Medulla oblongata (tissue), 1 donor: ENCODE measurements around the gene CA9.

Experiments used
- DNase-seq: peaks from one replicate; pipeline ENCODE4 v3.0.0-alpha.2; 2015; ENCODE audit errors: extremely low spot score

The CA9 gene

DNA sequence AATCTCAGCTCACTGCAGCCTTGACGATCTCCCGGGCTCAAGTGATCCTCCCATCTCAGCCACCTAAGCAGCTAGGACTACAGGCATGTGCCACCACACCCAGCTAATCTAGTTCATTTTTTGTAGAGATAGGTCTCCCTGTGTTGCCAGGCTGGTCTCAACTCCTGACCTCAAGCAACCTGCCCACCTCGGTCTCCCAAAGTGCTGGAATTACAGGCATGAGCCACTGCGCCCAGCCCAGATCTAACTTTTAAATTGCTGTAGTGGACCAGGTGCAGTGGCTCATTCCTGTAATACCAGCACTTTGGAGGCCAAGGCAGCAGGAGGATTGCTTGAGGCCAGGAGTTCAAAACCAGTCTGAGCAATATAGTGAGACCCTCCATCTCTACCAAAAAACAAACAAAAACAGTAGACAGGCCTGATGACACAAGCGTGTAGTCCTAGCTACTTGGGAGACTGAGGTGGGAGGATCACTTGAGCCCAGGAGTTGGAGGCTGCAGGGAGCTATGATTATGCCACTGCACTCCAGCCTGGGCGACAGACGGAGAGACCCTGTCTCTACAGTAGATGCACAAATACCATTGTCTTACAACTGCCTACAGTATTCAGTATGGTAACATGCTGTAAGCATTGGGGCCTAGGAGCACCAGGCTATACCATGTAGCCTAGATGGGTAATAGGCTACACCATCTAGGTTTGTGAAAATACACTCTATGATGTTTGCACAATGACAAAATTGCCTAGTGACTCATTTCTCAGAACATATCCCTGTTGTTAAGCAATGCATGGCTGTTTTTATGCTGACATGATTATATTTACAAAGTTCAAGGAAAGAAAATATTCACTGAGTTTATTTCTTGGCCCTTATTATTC lies 21.5 kb upstream of the CA9 start:
- DNase-seq: no peak

DNA sequence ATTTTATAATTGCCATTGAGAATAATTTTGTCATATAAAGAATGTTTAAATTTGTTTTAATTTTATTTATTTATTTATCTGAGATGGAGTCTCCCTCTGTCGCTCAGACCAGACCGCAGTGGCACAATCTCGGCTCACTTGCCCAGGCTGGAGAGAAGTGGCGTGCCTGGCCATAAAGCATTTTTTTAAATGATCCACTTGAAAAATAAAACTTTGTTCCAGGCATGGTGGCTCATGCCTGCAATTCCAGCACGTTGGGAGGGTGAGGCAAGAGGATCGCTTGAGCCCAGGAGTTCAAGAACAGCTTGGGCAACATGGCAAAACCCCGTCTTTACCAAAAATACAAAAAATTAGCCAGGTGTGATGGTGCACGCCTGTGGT lies 20.9 kb upstream of the CA9 start:
- DNase-seq: no peak

DNA sequence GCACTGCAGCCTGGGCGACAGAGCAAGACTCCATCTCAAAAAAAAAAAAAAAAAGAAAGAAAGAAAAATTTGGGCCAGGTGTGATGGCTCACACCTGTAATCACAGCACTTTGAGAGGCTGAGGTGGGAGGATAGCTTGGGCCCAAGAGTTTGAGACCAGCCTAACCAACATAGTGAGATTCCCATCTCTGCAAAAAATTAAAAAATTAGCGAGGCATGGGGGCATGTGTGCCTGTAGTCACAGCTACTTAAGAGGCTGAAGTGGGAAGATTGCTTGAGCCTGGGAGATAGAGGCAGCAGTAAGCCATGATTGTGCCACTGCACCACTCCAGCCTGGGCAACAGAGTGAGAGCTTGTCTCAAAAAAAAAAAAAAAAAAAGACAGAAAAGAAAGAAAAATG lies 20.1 kb upstream of the CA9 start:
- DNase-seq: no peak

DNA sequence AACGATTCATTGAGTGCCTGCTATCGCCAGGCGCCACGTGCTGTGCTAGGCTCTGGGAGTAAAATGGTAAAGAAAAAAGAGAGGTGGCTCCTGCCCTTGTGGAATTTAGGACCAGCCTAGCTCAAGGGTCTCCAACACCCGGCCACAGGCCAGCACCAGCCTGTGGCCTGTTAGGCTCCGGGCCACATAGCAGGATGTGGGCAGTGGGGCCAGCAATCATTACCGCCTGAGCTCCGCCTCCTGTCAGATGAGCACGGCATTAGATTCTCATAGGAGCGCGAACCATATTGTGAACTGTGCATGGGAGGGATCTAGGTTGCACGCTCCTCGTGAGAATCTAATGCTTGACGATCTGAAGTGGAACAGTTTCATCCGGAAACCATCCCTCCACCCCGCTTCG lies 17.4 kb upstream of the CA9 start:
- no peak for DNase-seq

DNA sequence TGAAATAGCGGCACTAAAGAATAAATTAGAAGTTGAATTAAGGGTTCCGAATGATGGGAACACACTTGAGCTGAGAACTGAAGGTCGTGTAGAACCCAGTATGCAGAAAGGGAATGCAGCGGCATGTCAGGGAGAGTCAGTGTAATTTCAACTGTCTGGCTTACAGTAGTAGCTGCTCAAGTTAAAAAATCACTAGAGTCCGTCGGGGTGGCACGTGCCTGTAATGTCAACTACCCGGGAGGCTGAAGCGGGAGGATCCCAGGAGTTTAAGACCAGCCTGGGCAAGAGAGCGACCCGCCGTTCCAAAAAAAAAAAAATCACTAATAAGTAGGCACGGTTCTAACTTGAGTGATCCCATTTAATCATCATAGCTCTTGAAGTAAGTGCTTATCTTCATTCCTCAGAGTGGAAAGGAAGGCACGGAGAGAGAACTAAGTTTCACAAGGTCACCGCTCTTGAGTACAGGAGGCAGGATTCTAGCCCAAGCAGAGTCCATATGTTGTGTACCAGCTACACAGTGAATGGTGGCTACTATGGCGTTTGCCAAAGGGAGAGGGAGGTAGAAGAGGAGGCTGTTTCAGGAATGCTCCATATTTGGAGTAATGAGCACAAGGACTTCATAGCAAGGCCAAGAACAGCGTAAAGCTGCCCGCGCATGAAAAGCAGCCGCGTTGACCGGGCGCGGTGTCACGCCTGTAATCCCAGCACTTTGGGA lies 16.7 kb upstream of the CA9 start:
- no peak for DNase-seq

DNA sequence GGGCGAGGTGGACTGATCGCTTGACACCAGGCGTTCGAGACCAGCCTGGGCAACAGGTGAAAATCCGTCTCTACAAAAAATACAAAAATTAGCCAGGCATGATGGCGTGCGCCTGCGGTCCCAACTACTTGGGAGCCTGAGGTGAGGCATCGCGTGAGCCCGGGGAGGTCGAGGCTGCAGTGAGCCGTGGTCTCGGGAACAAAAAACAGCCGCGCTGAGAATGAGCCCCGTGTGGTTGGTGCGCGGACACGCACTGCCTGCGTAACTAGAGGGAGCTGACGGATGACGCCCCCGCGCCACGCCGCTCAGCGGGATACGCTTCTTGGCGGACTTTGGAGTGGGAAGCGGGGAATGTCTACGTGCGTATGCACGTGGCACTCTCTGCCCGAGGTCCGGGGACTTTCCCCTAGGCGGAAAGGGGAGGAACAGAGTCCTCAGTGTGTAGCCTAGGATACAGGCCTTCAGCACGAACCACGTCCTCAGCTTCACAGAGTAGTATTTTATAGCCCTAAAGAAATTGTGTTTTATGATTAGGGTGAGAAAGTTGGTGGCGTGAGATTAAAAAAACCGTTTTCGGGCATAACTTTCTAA lies 16.1 kb upstream of the CA9 start, which contains the start of gene RMRP:
Gene RMRP (minus strand): TSS at position 474 of the 591 bp plus-strand sequence.
- peak; percentile 99 for DNase-seq

DNA sequence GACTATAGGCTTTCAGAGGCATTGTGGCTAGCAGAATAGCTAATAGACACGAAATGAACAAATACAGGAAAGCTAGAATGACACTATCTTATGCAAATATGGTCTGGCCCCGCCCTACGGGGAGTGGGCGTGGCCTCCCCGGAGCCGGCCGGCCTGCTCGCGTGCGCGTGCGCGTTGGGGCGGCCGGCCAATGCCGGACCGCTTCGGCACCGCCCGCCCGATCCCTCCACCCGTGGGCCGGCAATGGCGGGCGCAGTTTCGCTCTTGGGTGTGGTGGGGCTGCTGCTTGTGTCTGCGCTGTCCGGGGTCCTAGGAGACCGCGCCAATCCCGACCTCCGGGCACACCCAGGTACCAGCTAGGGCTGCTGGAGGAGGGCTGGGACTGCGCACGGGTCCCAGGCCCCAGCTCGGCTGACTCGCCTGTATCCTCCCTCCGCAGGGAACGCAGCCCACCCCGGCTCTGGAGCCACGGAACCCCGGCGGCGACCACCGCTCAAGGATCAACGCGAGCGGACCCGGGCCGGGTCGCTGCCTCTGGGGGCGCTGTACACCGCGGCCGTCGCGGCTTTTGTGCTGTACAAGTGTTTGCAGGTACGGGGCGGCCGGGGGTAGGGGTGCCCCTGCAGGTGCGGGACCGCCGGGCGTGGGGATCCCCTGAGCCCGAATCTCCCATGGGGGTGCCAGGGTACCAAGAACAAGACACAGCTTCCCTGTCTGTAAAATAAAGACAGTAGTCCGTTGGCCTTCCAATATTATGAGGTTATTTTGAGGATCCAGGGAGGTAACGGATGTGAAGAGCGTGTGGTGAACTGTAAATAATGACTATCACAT lies 15.4 kb upstream of the CA9 start, which contains the start of gene CCDC107:
Gene CCDC107 (plus strand): TSS at position 156 of the 831 bp plus-strand sequence. CDS start 88 bp downstream, at position 244.
- DNase-seq: peak; percentile 96

DNA sequence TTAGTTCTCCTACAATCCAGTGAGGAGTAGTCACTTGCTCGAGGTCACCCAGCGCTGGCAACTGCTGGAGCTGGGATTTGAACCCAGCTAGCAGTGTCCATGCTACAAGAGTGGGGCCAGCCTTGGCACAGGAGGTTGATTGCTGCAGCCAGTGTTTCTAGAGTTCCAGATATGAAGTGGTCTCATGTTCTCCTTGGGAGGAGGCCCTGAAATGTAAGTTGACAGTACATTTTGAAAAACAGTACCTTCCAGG lies 14.8 kb upstream of the CA9 start:
- no peak for DNase-seq

DNA sequence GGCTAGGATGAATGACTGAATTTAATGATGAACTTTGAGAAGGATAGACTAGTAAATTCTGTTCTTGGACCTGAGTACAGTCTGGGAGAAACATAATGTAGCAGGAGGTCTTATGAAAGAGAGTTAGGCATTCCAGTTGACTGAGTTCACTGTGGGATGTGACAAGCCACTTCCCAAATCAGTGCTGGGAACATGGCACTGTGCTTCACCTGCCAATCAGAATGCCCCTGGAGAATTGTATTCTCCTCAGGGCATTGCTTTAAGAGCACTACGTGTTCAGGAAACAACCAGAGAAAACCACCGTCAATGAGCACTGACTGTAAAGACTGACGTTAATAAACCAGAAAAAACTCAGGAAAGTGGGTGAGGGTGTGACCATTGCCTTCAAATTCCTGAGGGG lies 14.4 kb upstream of the CA9 start:
- DNase-seq: no peak

DNA sequence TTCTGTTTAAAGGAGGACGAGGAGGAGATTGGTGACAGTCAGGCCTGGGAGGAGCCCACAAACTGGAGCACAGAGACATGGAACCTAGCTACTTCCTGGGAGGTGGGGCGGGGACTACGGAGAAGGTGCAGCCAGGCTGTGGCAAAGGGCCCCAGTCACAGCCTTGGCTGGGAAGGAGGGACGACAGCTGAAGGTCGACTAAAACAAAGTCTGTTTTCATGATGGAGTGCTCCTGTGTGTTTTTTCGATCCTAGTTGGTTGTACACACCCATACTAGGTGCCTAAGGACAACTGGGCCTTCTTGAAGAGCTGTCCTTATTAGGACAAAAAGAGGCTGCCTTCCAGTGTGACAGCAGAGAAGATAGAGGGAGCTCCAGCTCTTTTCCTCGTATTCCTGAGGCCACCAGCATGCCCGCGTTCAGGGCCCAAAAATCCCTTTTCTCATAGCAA lies 12.7 kb upstream of the CA9 start:
- DNase-seq: peak; percentile 41

DNA sequence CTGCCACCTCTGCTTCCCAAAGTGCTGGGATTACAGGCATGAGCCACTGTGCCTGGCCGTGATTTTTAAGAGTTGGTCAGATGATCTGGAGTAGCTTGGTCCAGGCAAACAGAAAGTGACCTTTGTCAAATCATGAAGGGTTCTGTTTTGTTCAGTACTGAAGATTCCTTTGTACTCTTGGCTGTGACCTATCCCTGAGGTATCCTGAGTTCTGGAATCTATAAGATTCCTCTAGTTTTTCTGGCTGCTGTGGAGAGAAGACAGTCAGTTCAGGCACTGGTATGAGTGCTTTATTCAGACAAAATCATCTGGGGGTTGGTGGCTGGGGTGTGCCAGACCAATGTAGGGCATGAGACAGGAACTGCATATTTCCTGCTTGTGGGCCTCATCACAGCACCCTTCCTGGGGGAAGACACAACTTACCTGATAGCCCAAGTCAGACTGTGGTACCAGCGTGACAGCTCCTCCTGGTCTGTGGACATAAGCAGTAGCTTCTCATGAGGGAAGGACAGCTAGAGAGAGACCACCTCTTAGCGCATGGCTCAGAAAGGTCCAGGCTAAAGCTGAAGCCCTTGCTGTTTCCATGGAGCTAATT lies 11.9 kb upstream of the CA9 start:
- DNase-seq: no peak

DNA sequence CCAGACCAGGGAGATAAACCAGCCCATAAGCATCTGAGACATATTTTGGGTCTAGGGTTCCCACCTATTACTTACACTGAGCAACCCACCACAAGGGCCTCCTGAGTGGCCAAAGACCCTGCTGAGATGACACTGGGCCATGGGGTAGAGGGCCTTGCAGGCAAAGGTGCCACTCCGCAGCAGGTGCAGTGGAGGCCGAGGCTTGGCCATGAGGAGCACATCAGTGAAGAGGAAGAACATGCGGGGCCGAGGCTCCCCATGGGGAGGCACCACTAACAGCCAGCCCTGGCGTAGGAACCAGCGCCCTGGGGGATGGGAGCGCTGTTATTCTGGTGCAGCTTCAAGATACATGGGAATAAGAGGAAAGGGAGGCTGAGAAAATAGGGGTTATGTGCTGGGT lies 11.3 kb upstream of the CA9 start:
- no peak for DNase-seq

DNA sequence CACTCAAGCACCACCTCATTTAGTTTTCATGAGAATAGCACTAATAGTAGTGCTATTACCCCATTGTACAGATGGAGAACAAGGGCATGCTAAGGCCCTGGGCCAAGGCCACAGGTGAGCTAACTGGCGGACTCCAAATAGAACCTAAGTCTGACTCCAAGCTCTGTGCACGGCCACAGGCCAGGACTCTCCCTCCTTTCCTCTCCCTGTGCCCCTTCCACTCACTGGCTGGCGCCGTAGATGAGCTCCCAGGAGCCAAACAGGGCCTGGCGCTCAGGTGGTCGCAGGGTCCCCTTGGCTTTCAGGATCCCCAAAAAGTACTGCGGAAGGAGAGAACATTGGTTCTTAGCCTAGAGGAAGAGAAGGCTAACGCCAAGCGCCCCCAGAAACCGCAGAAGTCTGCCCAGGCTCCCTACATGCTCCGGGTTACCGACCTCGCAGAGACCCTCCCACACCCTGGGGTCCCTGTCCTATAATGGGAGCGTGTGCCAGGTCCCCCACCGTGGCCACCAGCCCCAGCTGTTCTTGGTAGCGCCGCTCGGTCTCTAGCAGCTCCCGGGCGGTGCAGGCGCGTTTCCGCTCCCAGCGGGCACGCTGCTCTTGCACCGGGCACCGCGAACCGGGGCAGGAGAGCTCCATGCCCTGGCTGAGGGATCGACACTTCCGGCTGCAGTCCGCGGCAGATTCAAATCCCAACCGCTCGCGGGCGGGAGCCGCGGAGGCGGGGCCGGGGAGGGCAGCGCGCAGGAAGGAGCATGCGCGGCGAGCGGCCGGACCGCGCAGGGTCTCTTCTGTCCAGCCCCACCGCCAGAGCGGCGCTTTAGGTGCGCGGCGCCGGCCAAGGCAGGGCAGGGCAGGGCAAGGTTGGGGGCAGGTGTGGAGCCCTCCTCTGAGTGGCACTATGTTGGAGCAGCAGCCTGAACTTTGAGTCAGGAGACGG lies 8.9 kb upstream of the CA9 start, which contains the start of gene ARHGEF39:
Gene ARHGEF39 (minus strand): TSS at position 665 of the 940 bp plus-strand sequence. CDS start 26 bp downstream, at position 639.
- peak; percentile 71 for DNase-seq

DNA sequence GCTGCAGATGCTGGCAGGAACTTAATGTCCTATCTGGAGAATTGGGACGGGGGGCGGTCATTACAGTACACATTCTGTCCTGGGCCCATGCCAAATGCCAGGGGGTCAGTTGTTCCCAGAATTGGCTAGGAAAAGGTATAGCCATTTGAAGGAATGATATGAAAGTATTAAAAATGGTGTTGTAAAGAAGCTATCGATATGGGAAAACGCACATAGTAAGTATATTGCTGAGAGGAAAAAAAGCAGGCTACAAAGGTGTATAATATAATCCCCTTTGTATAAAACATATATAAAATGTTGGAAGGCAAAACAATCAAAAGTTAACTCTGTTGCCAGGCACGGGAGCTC lies 8.3 kb upstream of the CA9 start:
- DNase-seq: no peak

DNA sequence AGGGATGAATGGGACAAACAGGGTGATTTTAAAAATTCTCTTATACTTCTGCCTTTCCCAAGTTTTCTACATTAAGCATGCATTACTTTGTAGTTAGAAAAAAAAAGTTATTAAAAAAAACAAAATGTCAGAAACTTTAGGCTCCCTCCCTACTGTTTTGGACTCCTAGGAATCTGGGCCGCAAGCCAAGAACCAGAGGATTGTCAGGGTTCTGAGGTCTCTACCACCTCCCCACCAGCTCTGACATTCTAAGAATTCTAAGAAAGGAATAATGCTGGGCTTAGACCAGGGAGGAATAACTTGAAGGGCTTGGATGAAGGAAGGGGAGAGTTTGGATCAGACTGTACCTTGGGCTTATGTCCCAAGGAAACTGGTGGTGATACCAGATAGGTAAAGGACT lies 7.7 kb upstream of the CA9 start:
- DNase-seq: no peak

DNA sequence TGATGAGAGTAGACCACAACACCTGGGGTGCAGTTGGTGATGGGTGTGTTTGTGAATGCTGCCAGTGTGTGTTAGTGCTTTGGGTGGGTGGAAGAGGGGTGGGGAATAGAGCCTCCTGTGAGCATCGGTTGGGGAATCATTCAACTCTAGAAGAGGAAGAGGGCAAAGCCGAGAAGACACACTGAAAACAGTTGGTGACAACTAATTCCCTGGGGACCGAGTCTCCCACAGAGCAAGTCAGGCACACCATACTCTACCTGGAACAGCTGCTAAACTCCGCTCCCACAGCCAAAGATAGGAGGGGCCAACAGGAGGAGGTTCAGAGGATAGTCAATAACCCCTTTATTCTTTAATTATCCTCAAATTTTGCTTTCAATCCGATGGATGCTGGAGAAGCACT lies 7.2 kb upstream of the CA9 start:
- DNase-seq: no peak

DNA sequence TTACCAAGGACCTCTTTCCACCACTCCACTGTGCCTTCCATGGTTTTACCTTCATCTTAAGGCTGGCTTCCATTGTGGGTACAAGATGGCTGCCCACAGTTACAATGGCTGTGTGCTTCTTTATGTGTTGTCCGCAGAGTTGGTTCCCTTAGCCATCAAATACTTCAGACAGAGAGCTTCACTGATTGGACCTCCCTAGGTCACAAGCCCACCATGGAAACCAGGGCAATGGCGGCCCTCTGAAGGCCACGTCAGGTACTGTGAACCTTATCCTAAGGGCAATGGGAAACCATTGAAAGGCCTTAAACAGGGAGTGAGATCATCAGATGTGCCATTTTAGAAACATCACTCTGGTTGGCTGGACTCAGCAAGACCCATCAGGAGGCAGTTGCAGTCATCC lies 5.8 kb upstream of the CA9 start:
- no peak for DNase-seq

DNA sequence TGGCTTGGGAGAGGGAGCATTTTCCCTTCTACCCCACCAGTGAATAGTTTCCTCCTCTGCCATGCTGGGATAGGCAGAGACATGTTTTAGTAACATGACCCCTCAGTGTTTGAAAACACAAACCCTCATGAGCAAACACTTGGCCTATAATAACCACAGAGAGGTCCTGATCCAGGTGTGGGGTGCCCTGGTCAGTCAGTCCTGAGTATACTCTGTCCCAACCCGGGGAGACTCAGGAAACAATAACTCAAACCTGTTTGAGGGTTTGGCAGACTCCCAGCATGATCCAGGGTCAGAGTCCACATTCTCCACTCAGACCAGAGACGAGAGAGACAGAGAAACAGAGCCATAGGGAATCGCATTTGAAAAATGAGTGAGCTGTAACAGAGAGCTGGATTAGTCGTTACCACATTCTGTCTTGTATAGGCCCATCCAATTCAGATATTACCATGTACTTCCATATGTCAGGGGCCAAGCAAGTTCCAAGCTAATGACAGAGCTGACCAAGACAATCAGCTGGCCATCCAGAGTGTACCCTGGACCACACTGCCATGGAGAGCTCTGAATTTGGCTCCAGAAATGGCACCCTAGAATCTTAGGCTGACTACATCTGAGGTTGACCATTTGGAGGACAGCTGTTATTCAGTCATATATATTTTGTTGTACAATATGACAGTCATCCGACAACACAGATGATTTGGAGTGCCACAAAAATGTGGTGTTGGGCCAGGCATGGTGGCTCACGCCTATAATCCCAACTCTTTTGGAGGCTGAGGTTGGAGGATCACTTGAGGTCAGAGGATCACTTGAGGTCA lies 4.2 kb upstream of the CA9 start:
- no peak for DNase-seq

DNA sequence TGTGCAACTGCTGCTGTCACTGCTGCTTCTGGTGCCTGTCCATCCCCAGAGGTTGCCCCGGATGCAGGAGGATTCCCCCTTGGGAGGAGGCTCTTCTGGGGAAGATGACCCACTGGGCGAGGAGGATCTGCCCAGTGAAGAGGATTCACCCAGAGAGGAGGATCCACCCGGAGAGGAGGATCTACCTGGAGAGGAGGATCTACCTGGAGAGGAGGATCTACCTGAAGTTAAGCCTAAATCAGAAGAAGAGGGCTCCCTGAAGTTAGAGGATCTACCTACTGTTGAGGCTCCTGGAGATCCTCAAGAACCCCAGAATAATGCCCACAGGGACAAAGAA lies 265 bp downstream of the CA9 start:
- DNase-seq: no peak

DNA sequence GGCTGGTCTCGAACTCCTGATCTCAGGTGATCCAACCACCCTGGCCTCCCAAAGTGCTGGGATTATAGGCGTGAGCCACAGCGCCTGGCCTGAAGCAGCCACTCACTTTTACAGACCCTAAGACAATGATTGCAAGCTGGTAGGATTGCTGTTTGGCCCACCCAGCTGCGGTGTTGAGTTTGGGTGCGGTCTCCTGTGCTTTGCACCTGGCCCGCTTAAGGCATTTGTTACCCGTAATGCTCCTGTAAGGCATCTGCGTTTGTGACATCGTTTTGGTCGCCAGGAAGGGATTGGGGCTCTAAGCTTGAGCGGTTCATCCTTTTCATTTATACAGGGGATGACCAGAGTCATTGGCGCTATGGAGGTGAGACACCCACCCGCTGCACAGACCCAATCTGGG lies 1.5 kb downstream of the CA9 start:
- DNase-seq: no peak
